ENCODE results near the gene MAPK1IP1L.
"Not testable (repeated sequence)": the region's sequence is repeated elsewhere in the genome, so short reads cannot be mapped to it uniquely, and the experiment has no call there.

Gene MAPK1IP1L

DNA sequence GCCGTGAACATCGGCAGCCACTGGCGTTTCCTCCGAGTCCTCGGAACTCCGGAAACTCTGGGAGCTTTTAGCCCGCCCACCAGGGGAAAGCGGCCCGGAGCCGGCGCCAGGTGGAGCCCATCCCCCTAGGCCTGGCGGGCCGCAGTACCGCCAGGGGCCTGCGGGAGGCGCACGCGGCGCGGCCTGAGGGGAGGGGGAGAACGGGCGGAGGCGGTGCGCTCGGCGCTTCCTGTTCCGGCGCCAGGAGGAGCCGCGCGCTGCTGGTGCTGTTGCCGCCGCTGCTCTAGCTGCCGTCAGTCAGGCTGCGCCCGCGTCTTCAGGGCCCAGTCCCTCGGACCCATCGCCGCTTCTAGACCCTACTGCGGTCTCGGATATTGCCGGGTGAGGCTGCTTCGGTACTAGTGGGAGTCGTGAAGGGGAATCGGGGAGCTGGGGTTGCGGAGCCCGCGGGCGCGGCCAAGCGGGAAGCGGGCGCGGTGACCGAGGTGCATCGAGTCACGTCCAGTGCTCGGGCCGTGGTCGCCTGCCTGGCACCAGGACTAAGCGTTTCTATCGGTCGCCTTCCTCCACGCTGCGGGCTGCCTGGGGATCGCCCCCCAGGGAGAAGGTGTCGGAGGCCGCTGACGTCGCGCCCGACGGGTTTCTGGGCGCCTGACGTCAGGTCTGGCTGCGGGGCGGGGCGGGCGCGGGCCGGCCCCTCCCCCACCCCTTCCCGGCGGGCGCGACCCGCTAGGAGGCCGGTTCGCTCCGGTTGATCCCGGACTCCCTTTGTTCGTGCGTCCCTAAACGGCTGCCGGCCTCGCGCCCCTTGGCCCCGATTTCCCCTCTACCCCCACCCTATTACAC lies at the start of gene MAPK1IP1L:
Gene MAPK1IP1L, plus strand, starts transcription at position 225 of the 846 bp plus-strand sequence. CDS start 10,037 bp downstream, outside the sequence.
- DNase-seq (ENCODE audit: low spot score): peak; percentile 98

DNA sequence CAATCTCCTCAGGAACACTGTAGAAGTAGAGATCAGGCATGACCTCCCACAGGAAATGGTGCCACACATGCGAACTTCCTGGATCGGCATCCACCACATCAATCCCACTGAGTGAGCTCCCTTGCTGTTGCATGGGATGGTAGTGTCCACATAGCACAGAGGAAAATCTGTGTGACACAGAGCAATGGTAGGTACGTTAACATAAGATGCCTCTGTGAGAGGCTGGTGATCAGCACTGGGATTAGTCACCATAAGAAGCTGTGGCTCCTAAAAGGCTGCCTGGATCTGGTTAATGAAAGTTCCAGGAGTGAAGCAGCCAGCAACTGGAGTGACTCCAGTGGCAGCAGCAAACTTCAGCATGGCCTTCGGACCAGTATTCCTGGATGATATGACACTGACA lies 46.4 kb upstream of the MAPK1IP1L start:
- DNase-seq (ENCODE audit: low spot score): no peak

DNA sequence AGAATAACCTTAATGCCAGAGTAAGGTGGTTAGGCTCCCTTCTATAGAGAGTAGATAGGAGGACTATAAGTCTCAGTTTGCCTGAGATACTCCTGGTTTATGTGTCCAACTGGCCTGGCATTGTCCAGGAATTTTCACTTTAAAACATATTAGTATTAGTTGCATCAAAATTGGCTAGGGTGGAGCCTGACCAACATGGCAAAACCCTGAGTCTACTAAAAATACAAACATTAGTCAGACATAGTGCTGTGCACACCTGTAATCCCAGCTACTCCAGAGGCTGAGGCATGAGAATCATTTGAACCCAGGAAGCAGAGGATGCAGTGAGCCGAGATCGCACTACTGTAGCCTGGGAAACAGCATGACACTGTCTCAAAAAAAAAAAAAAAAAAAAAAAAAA lies 36.4 kb upstream of the MAPK1IP1L start:
- no peak for DNase-seq (ENCODE audit: low spot score)

DNA sequence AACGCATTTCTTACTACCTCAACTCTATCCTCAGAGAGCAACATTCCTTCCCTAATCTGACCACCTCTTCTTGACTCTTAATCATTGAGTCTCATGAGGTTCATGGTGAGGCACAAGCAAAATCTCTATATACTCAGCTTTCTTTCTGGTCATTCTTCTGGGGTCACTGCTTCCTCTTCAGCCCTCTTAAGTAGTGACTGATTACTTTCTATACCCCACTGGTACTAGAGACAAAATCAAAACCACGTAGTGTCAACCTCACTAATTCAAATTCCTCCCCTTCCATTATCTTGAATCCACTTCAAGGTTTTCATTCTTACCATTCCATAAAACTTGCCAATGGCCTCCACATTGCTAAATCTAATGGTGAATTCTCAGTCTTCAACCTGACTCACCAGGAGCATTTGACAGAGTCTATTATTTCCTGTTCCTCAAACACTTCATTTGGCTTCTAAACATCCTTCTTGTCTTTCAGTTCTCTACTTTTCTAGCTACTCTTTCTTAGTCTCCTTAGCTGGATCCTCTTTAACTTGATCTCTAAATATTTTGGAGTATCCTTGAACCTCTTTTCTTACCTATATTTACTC lies 31.4 kb upstream of the MAPK1IP1L start:
- DNase-seq (ENCODE audit: low spot score): peak; percentile 26

DNA sequence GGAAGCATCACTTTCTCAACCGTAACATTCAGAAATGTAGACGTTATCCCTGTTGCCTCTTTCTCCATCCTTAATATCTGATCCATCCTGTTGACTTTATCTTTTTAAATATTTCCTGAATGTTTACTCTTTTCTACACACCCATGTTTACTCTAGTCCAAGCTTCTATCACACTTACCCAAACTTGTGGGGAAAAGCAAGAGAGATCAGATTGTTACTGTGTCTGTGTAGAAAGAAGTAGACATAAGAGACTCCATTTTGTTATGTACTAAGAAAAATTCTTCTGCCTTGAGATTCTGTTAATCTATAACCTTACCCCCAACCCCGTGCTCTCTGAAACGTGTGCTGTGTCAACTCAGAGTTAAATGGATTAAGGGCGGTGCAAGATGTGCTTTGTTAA lies 27.1 kb upstream of the MAPK1IP1L start:
- DNase-seq (ENCODE audit: low spot score): not testable (repeated sequence)

DNA sequence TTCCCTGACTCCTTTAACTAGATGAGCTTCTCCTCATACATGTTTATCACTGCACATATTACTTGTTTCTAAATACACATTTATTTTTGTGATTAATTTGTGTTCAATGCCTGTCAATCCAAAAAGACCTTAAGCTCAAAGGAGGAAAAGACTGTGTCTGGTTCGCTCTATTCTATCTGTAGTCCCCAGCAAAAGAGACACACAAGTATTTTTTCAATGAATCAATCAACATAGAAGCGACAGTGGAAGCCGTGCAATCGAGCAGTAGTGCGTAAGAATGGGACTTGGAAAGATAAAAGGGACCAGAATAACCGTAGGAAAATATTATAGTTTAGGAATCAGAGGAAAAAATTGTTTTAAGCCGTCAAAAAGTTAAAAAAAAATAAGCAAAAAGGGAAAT lies 25.5 kb upstream of the MAPK1IP1L start:
- DNase-seq (ENCODE audit: low spot score): no peak

DNA sequence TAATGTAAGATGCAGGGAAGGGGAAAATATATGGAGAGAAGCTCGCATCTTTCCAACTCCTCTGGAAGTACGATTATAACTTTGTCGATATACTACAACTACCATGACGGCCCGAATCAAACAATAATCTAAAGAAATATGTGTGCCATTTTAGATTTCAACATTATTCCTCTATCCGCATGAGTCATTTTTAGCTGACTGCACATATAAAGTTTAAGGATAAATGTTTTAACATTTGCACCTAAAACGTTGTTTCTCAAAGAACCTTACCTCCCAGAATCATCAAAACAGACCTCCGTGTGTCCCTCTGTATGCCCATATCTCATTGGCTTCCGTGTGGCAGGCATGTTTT lies 25.0 kb upstream of the MAPK1IP1L start:
- DNase-seq (ENCODE audit: low spot score): peak; percentile 3

DNA sequence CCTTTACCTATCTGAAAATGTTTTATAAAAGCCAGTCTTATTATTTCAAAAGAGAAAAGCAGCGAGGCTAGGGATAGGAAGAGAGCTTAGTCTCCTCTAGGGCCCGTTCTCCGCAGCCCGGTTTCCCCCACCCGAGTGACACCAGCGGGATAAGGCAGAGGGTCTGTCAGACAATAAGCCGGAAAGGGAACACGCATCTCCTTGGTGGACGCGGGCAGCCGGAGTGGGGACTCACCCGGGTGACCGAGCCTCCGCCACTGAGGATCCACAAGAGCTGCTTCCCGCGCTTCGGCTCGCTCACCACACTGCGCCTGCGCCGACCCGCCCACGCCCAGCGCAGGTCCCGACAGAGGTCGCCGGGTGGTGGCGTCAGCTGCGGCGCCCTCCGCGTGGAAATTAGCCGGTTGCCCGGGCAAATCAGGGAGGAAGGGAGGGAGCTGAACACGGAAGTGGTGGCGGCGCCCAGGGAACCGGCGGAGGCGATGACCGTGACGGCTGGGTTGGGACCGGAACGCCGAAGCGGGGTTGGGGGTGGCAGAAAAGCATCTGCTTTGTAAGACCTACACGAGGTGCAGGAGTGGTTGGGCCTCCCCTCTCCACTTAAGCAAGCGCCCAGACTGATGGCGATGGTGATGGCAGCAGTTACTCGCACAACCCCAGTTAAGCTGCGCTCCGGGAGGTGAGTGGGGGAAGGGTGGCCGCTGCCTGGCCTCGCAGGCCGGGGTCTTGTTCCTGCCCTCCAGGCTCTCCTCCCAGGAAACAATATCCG lies 24.5 kb upstream of the MAPK1IP1L start, which contains the start of the genes SOCS4 and WDHD1:
Gene SOCS4, plus strand, starts transcription at position 444 of the 769 bp plus-strand sequence. CDS start 15,806 bp downstream, outside the sequence.
Gene WDHD1, minus strand, starts transcription at position 307 of the 769 bp plus-strand sequence. CDS start 312 bp downstream, outside the sequence.
- DNase-seq (ENCODE audit: low spot score): peak; percentile 98

DNA sequence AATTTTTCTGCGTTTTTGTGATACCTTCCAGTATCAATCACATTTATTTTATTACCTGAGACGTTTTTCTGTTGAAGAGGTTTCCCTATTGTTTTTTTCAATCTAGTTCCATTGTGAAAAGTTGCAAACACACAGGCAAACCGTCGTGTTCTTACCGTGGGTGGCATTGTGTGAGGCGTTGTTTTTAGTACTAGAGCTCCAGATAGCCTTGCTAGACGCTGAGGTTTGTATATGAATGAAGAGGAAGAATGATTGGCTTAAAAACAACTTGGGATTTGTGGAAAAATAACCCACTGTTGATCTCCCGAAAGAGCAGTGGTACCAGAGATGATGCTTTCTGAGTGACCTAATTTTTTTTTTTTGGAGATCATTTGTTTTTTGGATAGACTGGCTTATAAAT lies 23.4 kb upstream of the MAPK1IP1L start:
- no peak for DNase-seq (ENCODE audit: low spot score)

DNA sequence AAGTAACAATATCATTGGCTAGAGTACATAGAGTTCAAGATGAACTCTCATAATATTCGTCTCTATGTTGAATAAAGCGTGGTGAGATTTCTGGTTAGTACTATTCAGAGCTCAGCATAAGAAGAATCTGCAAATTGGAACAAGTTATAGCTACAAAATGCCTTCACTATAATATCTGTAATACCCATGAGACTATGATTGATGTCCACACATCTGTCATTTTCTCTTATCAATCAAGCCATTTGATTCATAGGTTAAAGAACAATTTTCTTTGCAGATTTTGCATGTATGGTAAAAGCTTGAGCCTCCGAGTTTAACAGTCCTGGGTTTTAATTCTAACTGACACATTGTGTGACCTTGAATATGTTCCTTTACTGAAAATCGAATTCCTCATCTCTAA lies 23.0 kb upstream of the MAPK1IP1L start:
- no peak for DNase-seq (ENCODE audit: low spot score)

DNA sequence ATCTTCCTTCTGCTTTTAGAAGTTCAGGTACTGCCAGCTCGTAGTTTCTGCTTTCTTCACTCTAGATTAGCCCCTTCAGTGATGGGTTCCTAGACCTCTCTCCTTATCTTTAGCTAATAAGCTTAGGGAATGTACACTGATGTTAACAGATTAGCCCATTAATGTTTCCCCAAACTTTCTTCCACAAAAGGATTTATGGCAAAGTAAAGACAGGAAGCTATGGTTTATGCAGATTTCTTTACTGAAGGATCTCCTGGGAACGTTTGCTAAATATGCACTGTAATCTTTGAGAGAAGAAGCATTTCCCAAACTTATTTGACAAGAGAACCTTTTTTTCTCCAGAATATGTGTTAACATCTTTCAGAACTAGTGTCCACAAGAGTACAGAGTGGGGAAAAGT lies 20.3 kb upstream of the MAPK1IP1L start:
- no peak for DNase-seq (ENCODE audit: low spot score)

DNA sequence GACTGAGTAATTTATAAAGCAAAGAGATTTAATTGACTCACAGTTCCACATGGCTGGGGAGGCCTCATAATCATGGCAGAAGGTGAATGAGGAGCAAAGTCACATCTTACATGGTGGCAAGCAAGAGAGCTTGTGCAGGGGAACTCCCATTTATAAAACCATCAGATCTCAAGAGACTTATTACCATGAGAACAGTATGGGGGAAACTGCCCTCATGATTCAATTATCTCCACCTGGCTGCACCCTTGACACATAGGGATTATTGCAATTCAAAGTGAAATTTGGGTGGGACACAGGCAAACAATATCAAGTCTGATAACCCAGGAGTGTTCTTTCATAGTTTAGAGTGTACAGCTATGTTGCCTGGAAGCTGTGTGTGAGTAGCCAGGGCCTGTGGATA lies 13.5 kb upstream of the MAPK1IP1L start:
- not testable (repeated sequence) for DNase-seq (ENCODE audit: low spot score)

DNA sequence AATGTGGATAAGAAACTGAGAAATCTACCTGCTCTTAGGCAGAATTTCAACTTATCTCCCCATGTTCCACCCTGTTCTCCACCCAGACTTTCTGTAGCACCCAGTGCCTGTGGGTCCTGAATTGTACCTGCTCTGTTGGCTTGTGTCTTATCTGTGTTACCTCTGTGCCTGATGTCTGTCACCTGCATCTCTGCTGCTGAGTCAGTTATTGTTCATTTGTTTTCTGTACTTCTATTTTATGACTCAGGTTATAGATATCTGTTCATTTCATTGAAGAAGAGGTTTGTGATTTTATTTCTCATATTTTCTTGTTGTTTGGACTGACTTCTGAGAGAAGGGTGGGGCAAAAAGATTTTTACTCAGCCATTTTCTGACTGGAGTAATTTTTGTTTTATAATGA lies 12.7 kb upstream of the MAPK1IP1L start:
- no peak for DNase-seq (ENCODE audit: low spot score)

DNA sequence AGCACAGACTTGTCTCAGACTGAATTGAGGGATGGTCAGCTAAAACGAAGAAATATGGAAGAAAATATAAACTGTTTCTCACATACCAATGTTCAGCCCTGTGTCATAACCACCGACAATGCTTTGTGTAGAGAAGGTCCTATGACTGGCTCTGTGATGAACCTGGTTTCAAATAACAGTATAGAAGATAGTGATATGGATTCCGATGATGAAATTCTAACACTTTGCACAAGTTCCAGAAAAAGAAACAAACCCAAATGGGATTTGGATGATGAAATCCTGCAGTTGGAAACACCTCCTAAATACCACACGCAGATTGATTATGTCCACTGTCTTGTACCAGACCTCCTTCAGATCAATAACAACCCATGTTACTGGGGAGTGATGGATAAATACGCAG lies 7.9 kb upstream of the MAPK1IP1L start:
- no peak for DNase-seq (ENCODE audit: low spot score)

DNA sequence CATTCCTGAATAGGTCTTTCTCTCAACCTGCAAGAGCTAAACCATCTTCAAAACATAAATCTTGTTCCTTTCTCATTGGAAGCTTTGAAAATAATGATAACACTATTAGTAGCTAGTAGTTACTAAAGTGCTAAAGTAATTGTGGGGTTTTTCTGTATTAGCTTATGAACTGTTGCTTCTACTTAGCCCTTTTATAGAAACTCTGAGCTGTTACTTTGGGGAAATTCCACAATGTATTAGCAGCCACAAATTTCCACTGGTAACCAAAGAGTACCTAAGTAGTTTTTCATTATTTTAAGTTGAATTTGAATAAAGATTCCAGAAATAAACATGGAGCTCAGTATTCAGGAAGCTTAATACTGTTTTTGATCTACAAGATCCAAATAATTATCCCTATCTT lies 6.4 kb upstream of the MAPK1IP1L start:
- DNase-seq (ENCODE audit: low spot score): no peak

DNA sequence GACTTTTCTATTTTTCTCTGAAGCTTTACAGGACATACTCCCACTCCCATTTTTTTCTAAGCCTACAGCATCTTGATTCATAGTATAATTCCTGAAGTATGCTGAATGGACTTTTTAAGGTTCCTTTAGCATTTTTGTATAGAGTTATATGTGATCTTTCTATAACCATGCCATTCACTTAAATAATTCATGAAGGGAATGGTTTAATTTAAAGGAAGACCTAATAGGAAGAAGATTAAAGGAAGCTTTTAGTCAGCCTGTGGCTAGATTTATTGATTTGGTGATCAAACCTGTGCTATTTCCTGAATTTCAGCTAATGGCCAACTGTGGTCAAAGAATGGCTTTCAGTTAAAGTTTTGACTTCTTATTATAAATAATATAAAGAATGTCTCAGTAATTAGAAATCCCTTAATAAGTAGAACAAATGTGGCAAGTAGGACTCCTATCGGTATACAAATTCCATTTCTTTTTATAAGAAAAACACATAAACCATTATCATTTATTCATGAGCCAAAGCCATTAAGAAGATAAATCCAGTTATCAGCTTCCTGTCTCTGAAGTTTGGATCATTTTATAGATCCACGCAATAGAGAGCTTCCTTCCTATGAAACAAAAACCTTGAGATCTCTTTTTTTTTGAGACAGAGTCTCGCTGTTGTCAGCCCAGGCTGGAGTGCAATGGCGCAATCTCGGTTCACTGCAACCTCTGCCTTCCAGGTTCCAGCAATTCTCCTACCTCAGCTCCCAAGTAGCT lies 4.0 kb upstream of the MAPK1IP1L start:
- no peak for DNase-seq (ENCODE audit: low spot score)

DNA sequence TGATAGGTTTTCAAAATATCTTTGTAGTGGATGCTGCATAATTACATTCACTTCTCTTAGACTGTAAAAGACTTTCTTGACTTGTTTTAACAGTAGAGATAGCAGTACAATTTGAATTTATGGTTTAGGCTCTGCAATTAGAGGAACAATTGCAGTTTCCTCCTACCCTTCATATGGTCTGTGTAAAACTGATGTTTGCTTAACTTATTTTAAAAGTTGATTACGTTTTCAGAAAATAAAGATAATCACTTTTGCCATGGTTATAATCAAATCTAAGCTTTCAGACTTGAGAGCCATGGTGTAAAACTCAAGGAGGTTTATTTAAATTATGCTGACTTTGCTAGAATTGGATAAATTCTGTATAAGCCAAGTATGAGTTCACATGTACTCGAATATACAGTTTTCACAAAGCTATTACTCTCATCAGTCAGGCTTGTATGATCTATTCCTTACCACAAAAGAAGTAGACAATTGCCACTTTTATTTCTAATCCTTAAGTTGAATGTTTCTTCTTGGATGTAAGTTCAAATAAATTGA lies 2.5 kb upstream of the MAPK1IP1L start:
- no peak for DNase-seq (ENCODE audit: low spot score)

DNA sequence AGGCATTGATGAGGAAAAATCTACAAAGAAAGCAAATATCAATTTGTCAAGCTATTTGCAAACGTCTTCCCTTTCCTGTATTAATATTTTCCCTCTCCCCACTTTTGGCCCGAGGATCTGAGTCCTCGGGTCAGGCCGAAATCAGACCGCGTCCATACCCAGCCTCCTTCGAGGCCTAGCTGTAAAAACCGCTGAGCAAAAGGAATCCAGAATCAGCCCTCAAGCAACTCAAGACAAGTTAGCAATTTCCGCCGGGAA lies 353 bp upstream of the MAPK1IP1L start:
- no peak for DNase-seq (ENCODE audit: low spot score)

DNA sequence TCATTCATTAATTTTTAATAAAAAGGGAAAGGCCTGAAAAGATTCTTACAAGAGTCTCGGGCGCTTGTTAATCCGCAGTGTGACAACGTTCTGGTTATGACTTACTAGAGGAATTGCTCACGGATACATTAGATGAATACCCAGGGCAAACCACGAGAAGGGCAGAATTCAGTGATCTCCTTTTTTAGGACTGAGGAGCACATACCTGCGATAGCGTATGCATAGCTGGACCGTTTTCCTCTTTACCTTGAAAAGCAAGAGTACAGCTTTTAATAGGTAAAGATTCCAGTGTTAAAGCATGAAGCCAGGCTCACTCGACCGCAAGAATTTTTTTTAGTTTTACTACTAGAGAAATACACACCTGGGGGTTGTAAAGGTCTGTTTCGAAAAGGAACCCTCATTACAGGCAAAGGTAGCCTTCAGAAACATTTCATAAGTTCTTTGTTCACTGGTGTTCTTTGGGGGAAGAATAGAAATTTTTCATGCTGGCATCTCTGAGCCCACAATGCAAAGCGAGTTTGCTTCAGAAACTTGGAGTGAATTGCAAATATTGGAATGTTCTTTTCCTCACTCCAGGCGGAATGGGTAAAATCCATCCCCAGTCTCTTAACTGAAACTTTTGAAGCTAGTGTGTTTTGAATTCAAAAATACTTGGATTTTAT lies 953 bp downstream of the MAPK1IP1L start:
- DNase-seq (ENCODE audit: low spot score): peak; percentile 33

DNA sequence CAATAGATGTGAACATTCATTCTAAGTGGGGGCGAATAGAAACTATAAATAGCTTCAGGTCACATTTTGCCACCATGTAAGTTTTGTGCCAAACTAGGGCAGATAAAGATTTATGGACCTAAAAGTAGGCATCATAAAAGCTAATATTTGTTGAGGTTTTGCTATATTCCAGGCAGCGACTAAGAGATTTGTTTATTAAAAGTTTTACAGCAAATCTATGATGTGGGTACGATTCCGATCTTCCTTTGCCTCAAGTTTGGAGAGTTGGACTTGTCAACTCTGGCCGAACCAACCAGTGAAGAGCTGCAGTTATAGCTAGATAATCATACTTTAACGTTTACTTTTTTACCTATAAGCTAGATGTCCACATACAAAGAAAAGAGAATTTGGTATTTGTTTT lies 1.6 kb downstream of the MAPK1IP1L start:
- DNase-seq (ENCODE audit: low spot score): no peak

DNA sequence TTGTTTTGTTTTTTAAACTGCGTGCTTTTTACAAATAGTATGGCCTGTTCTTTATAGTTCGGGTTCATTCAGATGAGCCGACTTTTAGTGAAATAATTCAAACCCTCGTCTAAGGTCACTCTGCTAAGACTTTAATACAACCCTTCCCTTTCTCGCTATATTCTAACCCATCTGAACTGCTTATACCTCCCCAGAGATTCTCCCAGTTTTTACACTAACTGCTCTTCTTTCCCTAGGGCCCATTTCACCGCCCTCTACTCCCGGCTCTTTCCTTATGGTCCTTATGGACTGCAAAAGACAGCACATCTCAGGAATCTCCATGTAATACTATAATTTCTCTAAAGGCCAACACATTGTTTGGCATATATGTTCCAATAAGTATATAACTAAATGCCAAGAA lies 2.1 kb downstream of the MAPK1IP1L start:
- DNase-seq (ENCODE audit: low spot score): no peak

Data from GM03348 (cell line).